Measurements from ENCODE around the gene DCAF16. TPM values are rescaled to one million over a fixed set of nuclear protein-coding genes. Genes with fewer than 3 reads are reported as not detected.

The DCAF16 gene
- total and polyA plus RNA-seq, 9 donors, result 18.1 to 41.0 (median 26.8) TPM

GRCh38 chr4:17769406-17770174, 41.0 kb downstream of the DCAF16 start:
- DNase-seq, result no peak
- WGBS (ENCODE audit: insufficient coverage), result 68% methylated on average over 4 of the region's 8 CpGs
- no peaks in the 10 kb centered on the region for H3K36me3 ChIP-seq (ENCODE audit: control insufficient read depth, insufficient read depth, low read length)

GRCh38 chr4:17766826-17767458, 43.6 kb downstream of the DCAF16 start:
- 94% methylated on average over 32 of the region's 33 CpGs for WGBS (ENCODE audit: insufficient coverage)

More at GRCh38 chr4:17769406-17770174, 41.0 kb downstream of the DCAF16 start:
- H3K27me3 ChIP-seq (ENCODE audit: control insufficient read depth, insufficient read depth, low read length), result no peaks in the 10 kb centered on the region
- H3K4me1 ChIP-seq (ENCODE audit: control insufficient read depth, insufficient read depth, low read length), result peaks cover 3% of the 10 kb centered on the region
- H3K27ac ChIP-seq (ENCODE audit: low read length), result no peak overlapping the region
- H3K4me3 ChIP-seq (ENCODE audit: low read length), result no peak overlapping the region
- H3K9me3 ChIP-seq (replicated peaks; ENCODE audit: control insufficient read depth, low read depth, low read length), result peaks cover 5% of the 10 kb centered on the region

GRCh38 chr4:17765514-17766286, 44.9 kb downstream of the DCAF16 start:
- H3K36me3 ChIP-seq (ENCODE audit: control insufficient read depth, insufficient read depth, low read length), result no peaks in the 10 kb centered on the region
- no peak overlapping the region for H3K4me3 ChIP-seq (ENCODE audit: low read length)
- WGBS (ENCODE audit: insufficient coverage), result 76% methylated on average over 7 of the region's 11 CpGs
- no peak overlapping the region for H3K27ac ChIP-seq (ENCODE audit: low read length)
- peaks cover 7% of the 10 kb centered on the region for H3K4me1 ChIP-seq (ENCODE audit: control insufficient read depth, insufficient read depth, low read length)
- peaks cover 7% of the 10 kb centered on the region for H3K9me3 ChIP-seq (replicated peaks; ENCODE audit: control insufficient read depth, low read depth, low read length)
- no peaks in the 10 kb centered on the region for H3K27me3 ChIP-seq (ENCODE audit: control insufficient read depth, insufficient read depth, low read length)
- DNase-seq, result no peak

More at GRCh38 chr4:17766826-17767458, 43.6 kb downstream of the DCAF16 start:
- Histone ChIP-seq H3K4me1 (ENCODE audit: control insufficient read depth, insufficient read depth, low read length) (peaks cover 7% of the 10 kb centered on the region), H3K9me3 (replicated peaks; ENCODE audit: control insufficient read depth, low read depth, low read length) (peaks cover 7% of the 10 kb centered on the region), H3K36me3 (ENCODE audit: control insufficient read depth, insufficient read depth, low read length) (no peaks in the 10 kb centered on the region), H3K4me3 (ENCODE audit: low read length) (no peak overlapping the region), H3K27me3 (ENCODE audit: control insufficient read depth, insufficient read depth, low read length) (no peaks in the 10 kb centered on the region), H3K27ac (ENCODE audit: low read length) (no peak overlapping the region)
- DNase-seq, result no peak

GRCh38 chr4:17763931-17764330, 46.6 kb downstream of the DCAF16 start:
- no peak for DNase-seq
- H3K27me3 ChIP-seq (ENCODE audit: control insufficient read depth, insufficient read depth, low read length), result no peaks in the 10 kb centered on the region
- H3K36me3 ChIP-seq (ENCODE audit: control insufficient read depth, insufficient read depth, low read length), result no peaks in the 10 kb centered on the region
- H3K27ac ChIP-seq (ENCODE audit: low read length), result no peak overlapping the region
- peaks cover 7% of the 10 kb centered on the region for H3K9me3 ChIP-seq (replicated peaks; ENCODE audit: control insufficient read depth, low read depth, low read length)
- H3K4me3 ChIP-seq (ENCODE audit: low read length), result no peak overlapping the region
- 14% methylated on average over 1 of the region's 5 CpGs for WGBS (ENCODE audit: insufficient coverage)
- H3K4me1 ChIP-seq (ENCODE audit: control insufficient read depth, insufficient read depth, low read length), result peaks cover 7% of the 10 kb centered on the region

GRCh38 chr4:17763416-17763815, 47.1 kb downstream of the DCAF16 start:
- WGBS (ENCODE audit: insufficient coverage), result no CpG with 5 or more reads among the region's 3 CpGs
- H3K9me3 ChIP-seq (replicated peaks; ENCODE audit: control insufficient read depth, low read depth, low read length), result peaks cover 7% of the 10 kb centered on the region
- H3K36me3 ChIP-seq (ENCODE audit: control insufficient read depth, insufficient read depth, low read length), result no peaks in the 10 kb centered on the region
- peak overlapping the region; percentile 13 for H3K27ac ChIP-seq (ENCODE audit: low read length)
- H3K27me3 ChIP-seq (ENCODE audit: control insufficient read depth, insufficient read depth, low read length), result no peaks in the 10 kb centered on the region
- DNase-seq, result no peak
- peaks cover 7% of the 10 kb centered on the region for H3K4me1 ChIP-seq (ENCODE audit: control insufficient read depth, insufficient read depth, low read length)
- no peak overlapping the region for H3K4me3 ChIP-seq (ENCODE audit: low read length)

GRCh38 chr4:17762726-17763125, 47.8 kb downstream of the DCAF16 start:
- Histone ChIP-seq H3K27me3 (ENCODE audit: control insufficient read depth, insufficient read depth, low read length) (no peaks in the 10 kb centered on the region), H3K9me3 (replicated peaks; ENCODE audit: control insufficient read depth, low read depth, low read length) (peaks cover 7% of the 10 kb centered on the region), H3K4me3 (ENCODE audit: low read length) (no peak overlapping the region), H3K36me3 (ENCODE audit: control insufficient read depth, insufficient read depth, low read length) (no peaks in the 10 kb centered on the region), H3K27ac (ENCODE audit: low read length) (peak overlapping the region; percentile 13), H3K4me1 (ENCODE audit: control insufficient read depth, insufficient read depth, low read length) (peaks cover 7% of the 10 kb centered on the region)
- no peak for DNase-seq
- 80% methylated on average over 1 of the region's 1 CpG for WGBS (ENCODE audit: insufficient coverage)

GRCh38 chr4:17761062-17761461, 49.5 kb downstream of the DCAF16 start:
- 33% methylated on average over 1 of the region's 1 CpG for WGBS (ENCODE audit: insufficient coverage)

GRCh38 chr4:17760626-17761025, 49.9 kb downstream of the DCAF16 start:
- H3K27me3 ChIP-seq (ENCODE audit: control insufficient read depth, insufficient read depth, low read length), result no peaks in the 10 kb centered on the region

More at GRCh38 chr4:17761062-17761461, 49.5 kb downstream of the DCAF16 start:
- H3K4me1 ChIP-seq (ENCODE audit: control insufficient read depth, insufficient read depth, low read length), result peaks cover 7% of the 10 kb centered on the region
- peaks cover 2% of the 10 kb centered on the region for H3K9me3 ChIP-seq (replicated peaks; ENCODE audit: control insufficient read depth, low read depth, low read length)
- no peaks in the 10 kb centered on the region for H3K27me3 ChIP-seq (ENCODE audit: control insufficient read depth, insufficient read depth, low read length)
- DNase-seq, result no peak
- no peaks in the 10 kb centered on the region for H3K36me3 ChIP-seq (ENCODE audit: control insufficient read depth, insufficient read depth, low read length)
- H3K4me3 ChIP-seq (ENCODE audit: low read length), result no peak overlapping the region
- H3K27ac ChIP-seq (ENCODE audit: low read length), result no peak overlapping the region

GRCh38 chr4:17758485-17758884, 52.1 kb downstream of the DCAF16 start:
- Histone ChIP-seq H3K27ac (ENCODE audit: low read length) (no peak overlapping the region), H3K9me3 (replicated peaks; ENCODE audit: control insufficient read depth, low read depth, low read length) (no peaks in the 10 kb centered on the region), H3K36me3 (ENCODE audit: control insufficient read depth, insufficient read depth, low read length) (no peaks in the 10 kb centered on the region), H3K4me3 (ENCODE audit: low read length) (no peak overlapping the region), H3K4me1 (ENCODE audit: control insufficient read depth, insufficient read depth, low read length) (peaks cover 4% of the 10 kb centered on the region), H3K27me3 (ENCODE audit: control insufficient read depth, insufficient read depth, low read length) (no peaks in the 10 kb centered on the region)
- WGBS (ENCODE audit: insufficient coverage), result 0% methylated on average over 1 of the region's 5 CpGs
- no peak for DNase-seq

More at GRCh38 chr4:17760626-17761025, 49.9 kb downstream of the DCAF16 start:
- Histone ChIP-seq H3K27ac (ENCODE audit: low read length) (no peak overlapping the region), H3K4me1 (ENCODE audit: control insufficient read depth, insufficient read depth, low read length) (peaks cover 7% of the 10 kb centered on the region), H3K4me3 (ENCODE audit: low read length) (no peak overlapping the region), H3K36me3 (ENCODE audit: control insufficient read depth, insufficient read depth, low read length) (no peaks in the 10 kb centered on the region), H3K9me3 (replicated peaks; ENCODE audit: control insufficient read depth, low read depth, low read length) (peaks cover 2% of the 10 kb centered on the region)
- DNase-seq, result no peak
- 61% methylated on average over 6 of the region's 6 CpGs for WGBS (ENCODE audit: insufficient coverage)

GRCh38 chr4:17757621-17758020, 52.9 kb downstream of the DCAF16 start:
- no CpG with 5 or more reads among the region's 1 CpG for WGBS (ENCODE audit: insufficient coverage)
- Histone ChIP-seq H3K27me3 (ENCODE audit: control insufficient read depth, insufficient read depth, low read length) (no peaks in the 10 kb centered on the region), H3K9me3 (replicated peaks; ENCODE audit: control insufficient read depth, low read depth, low read length) (no peaks in the 10 kb centered on the region), H3K27ac (ENCODE audit: low read length) (no peak overlapping the region), H3K36me3 (ENCODE audit: control insufficient read depth, insufficient read depth, low read length) (no peaks in the 10 kb centered on the region), H3K4me1 (ENCODE audit: control insufficient read depth, insufficient read depth, low read length) (no peaks in the 10 kb centered on the region), H3K4me3 (ENCODE audit: low read length) (no peak overlapping the region)
- DNase-seq, result no peak

All from muscle of leg (tissue), 11 donors.